NCI-H774 (cell line): ENCODE results near the gene RASSF3.

ENCODE experiments used
- DNase-seq: peaks from one replicate; lab custom pipeline; 2025; lab: John Stamatoyannopoulos, UW

Gene RASSF3

DNA sequence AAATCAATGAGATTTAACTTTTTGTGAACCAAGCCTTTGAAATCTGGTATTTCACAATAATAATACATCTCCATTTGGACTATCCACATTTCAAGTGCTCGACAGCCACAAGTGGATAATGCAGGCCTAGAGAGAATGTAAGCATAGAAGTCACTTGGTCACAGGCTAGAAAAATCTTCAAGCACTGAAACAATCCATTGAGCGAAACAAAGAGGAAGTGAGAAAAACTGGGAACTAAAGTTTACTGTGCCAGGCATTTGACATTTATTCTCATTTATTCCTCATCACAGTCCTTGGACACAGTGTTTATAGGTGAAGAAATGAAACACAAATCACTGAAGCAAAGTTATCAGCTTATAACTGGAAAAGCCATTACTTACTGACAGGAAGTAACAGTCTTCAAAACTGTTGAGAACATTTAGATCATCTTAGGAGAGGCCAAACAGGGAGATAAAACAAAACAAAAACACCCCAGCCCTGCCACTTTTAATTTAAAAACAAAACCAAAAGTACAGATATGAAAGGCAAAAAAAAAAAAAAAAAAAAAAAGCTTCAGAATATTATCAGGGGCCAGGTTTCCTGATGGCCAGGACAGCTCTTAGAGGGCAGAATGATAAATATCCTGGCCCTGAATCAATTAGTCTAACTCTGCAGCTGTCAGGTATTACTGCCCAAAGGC is 119.8 kb downstream of the RASSF3 start:
- DNase-seq, result peak; percentile 4

DNA sequence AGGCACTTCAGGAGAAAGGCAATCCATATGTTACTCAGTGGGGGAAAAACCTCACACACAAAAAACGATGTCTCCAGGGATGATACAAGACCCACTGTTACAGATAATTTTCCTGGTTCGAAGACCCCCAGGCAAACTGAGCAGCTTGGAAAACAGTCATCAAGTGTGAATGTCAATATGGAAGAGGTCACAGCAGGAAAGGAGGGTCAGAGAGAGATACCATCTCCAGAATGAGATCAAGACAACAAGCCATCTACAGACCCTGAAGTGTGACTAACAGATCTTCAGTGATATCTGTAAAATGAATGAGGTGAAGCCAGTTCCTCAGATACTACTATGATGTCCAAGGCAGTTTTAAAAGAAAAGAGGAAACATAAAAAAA is 120.3 kb downstream of the RASSF3 start:
- DNase-seq, result no peak

DNA sequence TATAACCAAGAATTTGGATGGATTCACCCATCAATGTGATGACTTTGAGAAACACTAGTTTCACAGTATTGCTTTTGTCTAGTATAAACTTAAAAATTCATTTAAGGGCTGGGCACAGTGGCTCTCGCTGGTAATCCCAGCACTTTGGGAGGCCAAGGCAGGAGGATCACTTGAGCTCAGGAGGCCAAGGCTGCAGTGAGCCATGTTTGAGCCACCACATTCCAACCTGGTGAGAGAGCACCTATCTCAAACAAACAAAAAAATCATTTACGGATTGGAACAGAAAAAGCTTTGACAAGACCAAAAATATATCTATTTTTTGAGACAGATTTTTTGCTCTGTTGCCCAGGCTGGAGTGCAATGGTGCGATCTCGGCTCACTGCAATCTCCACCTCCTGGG is 121.4 kb downstream of the RASSF3 start:
- DNase-seq, result no peak

DNA sequence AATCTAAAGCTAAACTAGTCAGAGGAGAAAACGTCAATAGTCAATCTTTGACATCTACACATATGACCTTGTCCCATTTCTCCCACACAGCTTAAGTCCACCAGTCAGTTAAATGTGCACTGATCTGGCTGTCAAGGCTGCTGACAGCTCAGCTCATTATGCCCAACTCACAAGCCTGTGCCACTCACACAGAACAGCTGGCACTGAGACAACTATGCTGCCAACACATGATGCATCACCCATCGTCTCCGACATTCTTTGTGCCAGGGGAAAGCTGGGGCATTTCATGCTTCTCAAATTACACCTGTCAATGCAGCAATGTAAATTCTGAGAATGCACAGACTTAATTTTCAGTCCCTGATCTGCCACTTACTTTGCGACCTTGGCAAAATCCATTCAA is 123.6 kb downstream of the RASSF3 start:
- DNase-seq, result peak; percentile 47

DNA sequence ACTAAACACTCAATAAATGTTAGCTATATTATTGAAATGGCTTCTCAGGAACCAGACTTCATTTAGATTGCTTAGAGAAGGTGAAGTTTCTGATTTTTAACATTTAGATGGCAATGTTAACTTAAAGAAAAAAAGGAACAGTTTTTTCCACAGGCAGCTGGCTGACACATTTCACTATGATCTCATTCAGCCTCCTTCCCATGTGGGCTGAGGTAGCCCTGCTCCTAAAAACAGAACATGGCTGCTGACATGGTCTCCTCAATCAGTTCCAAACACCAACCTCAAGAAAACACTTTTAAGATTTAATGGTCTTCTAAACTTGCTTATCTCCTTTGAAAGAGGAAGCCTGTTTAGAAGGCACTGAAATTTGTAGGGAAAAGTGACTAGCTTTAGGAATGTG is 125.1 kb downstream of the RASSF3 start:
- no peak for DNase-seq

DNA sequence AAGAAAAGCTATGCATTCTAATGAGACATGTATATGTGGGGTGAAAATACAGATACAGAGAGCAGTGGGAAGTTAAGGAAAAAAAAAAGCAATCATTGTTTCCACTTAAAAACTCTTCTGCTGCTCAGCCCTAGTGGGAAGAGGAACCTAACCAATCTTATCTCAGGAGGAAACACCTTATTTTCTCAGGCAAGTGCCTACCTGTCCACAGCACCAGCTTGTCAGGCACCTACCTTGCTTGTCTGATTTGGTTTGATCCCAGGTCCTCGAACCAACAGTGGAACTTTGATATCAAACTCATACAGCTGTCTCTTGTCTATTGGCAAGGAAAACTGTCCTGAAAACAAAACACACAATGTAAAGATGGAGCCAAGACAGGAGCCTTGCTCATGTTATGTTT is 126.5 kb downstream of the RASSF3 start:
- no peak for DNase-seq

DNA sequence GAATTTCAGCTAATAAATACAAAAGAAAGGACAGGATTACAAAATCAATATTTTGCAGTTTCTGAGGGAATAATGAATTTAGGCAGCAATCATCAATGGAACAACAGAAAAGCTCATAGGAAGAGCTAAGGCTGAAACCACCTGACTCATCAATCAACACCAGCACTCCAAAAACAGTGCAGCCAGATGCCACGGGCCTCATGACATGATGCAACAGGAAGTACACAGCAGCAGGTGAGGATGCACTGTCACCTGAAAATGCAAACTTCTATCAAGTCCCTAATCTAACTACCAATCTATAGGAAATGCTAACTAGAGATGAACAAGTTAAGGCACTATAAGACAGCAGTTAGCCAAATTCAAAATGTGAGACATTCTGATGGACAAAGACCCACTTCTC is 127.2 kb downstream of the RASSF3 start:
- peak; percentile 6 for DNase-seq

DNA sequence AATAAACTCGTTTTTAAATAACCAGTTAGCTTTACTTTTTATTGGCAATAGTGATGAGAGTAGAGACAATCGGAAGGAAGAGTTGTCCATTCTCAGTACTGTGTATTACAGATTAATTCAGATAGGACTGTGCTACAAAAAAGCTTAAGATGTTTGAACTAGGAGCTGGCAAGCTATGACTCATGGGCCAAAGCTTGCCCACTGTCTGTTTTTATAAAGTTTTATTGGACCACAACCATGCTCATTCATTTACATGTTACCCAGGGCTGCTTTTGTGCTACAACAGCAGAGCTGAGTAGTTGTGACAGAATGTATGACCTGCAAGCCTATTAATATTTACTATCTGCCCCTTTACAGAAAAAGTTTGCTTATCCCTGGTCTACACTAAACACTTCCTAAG is 129.5 kb downstream of the RASSF3 start:
- DNase-seq, result no peak

DNA sequence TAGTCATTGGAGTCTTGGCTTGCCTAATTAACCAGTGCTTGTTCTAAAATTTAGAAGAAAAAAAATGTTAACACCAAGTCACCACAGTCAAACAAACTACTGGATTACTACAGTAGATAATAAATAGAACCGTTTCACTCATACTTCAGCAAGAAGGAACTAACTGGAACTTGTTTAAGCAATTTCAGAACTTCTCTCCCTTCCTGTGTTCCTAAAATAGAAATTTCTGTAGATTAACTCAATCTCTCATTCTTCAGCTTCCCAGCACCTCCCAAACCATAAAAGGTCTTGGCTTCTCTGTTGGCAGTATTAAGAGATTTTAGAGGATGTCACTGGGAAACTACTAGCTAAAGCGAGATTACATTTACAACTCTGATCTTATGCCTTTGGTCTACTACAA is 130.4 kb downstream of the RASSF3 start:
- no peak for DNase-seq

DNA sequence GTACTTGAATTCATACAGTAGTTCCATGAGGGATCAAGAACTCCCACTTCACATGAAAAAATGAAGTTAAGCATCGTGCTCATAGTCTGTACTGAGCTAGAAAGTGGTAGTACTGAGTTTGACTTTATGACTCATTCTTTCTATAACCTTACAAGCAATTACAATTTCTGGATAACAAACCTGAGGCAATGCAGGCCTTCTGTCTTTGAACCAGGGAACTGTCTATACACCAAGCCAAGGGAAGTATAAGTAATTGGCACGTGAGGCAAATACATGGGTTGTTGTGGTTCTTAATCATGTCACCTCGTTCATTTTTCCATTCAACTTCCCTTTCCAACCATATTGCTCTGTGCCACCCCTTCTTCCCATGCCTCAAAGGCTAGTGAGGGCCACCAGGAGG is 132.1 kb downstream of the RASSF3 start:
- DNase-seq, result no peak

DNA sequence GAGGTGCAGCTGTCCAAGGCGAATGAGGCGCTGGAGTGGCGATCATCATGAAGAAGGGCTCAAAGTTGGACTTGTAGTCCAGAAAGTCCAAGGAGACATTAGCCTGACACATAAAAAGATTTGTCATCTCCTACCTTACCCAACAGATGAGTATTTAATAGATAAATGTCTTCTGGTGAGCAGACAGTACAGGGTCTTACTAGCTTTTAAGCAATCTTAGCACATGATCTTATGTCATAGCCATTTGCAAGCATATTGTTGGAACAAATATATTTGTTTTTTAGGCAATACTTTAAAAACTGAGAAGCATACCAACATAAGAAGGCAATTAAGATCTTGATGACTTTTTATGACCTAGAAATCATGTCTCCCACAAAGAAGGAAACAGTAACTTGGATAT is 132.9 kb downstream of the RASSF3 start:
- DNase-seq, result no peak

DNA sequence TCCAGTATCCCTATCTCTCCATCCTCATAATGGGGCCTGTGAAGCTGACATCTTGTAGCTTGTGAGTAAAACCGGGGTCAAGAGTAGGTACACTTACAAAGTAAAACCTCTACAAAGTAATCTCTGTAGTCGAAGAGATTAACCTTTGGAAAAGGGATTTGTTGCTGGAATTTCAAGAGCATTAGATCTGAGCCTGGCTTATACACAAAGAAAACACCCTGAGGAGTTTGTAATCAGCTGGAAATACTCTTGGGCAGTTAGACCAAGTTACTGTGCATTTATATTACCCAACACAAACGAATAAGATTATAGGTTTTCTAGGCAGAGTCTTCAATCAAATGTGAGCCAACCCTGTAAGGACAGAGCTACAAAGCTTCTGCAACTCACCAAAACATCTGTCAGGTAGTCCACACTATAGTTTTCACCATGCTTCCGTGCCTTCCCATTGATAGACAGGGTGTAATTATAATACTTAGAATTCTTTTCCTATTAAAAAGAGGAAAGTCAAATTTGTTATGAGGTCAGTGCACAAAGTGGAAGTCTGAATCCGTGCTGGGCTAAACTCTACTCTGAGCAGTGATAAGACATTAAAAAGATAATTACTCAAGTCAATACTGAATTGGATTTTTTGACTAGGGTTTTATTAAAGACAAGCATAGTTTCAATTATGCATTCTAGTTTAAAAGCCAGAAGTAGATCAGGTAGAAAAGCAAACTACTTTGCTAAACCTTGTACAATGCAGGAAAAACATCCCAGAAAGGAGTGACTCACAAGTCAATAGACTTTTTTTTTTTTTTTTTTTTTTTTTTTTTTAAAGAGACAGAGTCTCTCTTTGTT is 134.3 kb downstream of the RASSF3 start:
- no peak for DNase-seq

DNA sequence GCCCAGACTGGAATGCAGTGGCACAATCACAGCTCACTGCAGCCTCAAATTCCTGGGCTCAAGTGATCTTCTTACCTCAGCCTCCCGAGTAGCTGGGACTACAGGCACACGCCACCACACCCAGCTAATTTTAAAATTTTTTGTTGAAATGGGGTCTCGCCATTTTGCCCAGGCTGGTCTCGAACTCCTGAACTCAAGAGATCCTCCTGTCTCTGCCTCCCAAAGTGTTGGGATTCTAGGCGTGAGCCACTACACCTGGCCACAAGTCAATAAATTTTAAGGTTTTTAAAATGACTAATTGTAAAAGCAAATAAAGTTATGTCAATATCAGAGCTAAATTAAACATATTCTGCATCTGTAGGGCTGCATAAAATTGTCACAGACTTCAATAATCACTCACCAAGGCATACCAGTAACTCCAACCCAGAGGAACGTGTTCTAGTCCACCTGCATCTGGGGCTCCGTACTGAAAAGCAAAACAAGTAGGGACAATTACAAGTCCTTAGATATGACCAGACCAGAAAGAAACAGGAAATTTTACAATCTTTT is 135.0 kb downstream of the RASSF3 start:
- DNase-seq, result peak; percentile 71

DNA sequence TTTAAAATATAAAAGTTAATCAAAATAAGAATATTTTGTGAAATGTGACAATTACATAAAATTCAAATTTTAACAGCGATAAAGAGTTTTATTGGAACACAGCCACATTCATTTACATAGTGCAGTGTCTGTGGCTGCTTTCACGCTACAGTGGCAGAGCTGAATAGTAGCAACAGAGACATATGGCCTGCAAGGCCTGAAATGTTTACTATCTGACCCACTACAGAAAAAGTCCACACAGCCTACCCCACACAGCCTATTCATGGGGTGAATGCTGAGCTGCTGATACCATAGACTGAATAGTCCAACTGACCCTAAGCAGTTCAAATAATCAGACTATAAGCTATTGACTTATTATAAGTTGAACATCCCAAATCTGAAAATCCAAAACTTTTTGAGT is 135.7 kb downstream of the RASSF3 start:
- peak; percentile 57 for DNase-seq

DNA sequence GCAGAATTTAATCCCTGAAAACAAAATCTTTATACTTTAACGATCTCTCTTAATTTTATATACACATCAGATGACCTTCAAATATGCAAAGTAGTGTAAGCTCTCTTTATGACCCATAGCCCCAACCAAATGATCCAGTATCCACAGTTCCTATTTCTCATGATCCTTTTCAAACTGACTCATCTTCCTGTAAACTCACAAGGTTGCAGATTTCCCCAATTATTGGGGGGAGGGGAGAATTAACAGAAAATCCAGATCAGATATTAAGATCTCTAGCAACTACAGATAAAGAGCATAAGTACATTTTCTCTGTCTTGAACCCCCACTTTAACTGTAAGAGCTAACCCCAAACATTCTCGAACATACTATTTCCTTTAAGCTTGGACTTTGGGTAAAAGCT is 136.4 kb downstream of the RASSF3 start:
- no peak for DNase-seq
